Breast epithelium (tissue), 4 donors: ENCODE results near the gene P2RY14. TPM values are rescaled to one million over a fixed set of nuclear protein-coding genes. Genes with fewer than 3 reads are reported as not detected.
A peak's percentile ranks its signal among the peaks of the same experiment; 100 is the strongest.

ENCODE experiments used
- DNase-seq, 2 donors: peaks; one replicate each; pipeline ENCODE4 v3.0.0-alpha.2; 2019; ENCODE audit warnings: low spot score in 2 of 2
- H3K27ac ChIP-seq, 2 donors: fragments of 200-600 bp; sonication (generic) in 1 of 2; one replicate each; pipeline ENCODE4 v1.5.1; 2016 to 2019; ENCODE audit warnings: mild to moderate bottlenecking in 1 of 2
- H3K27me3 ChIP-seq, 2 donors: fragments of 200-600 bp; sonication (generic) in 1 of 2; one replicate each; pipeline versions ENCODE4 v1.5.1 to v1.6.0; 2017 to 2019; ENCODE audit warnings: control low read depth in 1 of 2, mild to moderate bottlenecking in 1 of 2
- H3K36me3 ChIP-seq: fragments of 200-600 bp; one replicate; pipeline ENCODE4 v1.5.1; 2019
- H3K4me1 ChIP-seq, 2 donors: fragments of 200-600 bp; sonication (generic); one replicate each; pipeline ENCODE4 v1.5.1; 2016 to 2019; ENCODE audit warnings: control low read depth in 1 of 2
- H3K4me3 ChIP-seq, 3 donors: fragments of 200-600 bp; sonication (generic); 1 replicate in 2 of 3; 2 replicates in 1 of 3; pipeline ENCODE4 v1.5.1; 2016 to 2019; ENCODE audit warnings: mild to moderate bottlenecking in 3 of 3, moderate library complexity in 2 of 3
- H3K9me3 ChIP-seq, 2 donors: fragments of 200-600 bp; sonication (generic) in 1 of 2; one replicate each; pipeline ENCODE4 v1.5.1; 2016 to 2019; ENCODE audit warnings: control low read depth in 1 of 2
- CTCF ChIP-seq, 3 donors: fragments of 450-650 bp; IDR thresholded peaks; one replicate each; pipeline ENCODE4 v1.5.1; 2016 to 2017; ENCODE audit warnings: antibody characterized with exemption in 3 of 3, mild to moderate bottlenecking in 3 of 3, moderate library complexity in 3 of 3
- POLR2A ChIP-seq: fragments of 450-650 bp; IDR thresholded peaks from one replicate; pipeline ENCODE4 v1.6.1; 2016; ENCODE audit warnings: antibody characterized with exemption, mild to moderate bottlenecking, moderate library complexity
- POLR2AphosphoS5 ChIP-seq, 3 donors: sonication (generic); formaldehyde crosslinking; IDR thresholded peaks; one replicate each; pipeline ENCODE4 v1.6.1; 2017; ENCODE audit warnings: antibody characterized with exemption in 3 of 3
- intact Hi-C: fragments of 100-400 bp; cut with DNase I; formaldehyde crosslinking; loops from one replicate; pipeline ENCODE4 v1.15.1; 2023; ENCODE audit warnings: low total_unique reads
- total RNA-seq, 3 donors: library from RNA; depleted of rRNA; stranded (reverse); fragments of >200 nt; gene quantifications; one replicate each; pipeline ENCODE4 v1.1.0, GENCODE V29; 2016

P2RY14 gene
- total RNA-seq, 3 donors from 2014 or later: 1.9 to 8.5 (median 3.3) TPM

- Histone ChIP-seq H3K36me3 (no peaks in the 10 kb centered on the region), H3K9me3 (no peaks in the 10 kb centered on the region), H3K27ac (no peak overlapping the region), H3K27me3 (no peaks in the 10 kb centered on the region), H3K4me1 (peaks cover 0 to 8% of the 10 kb centered on the region in 2 donors), H3K4me3 (no peak overlapping the region)
- TF ChIP-seq POLR2AphosphoS5 (IDR thresholded peaks at IDR 0.05) (no peak), POLR2A (no peak), CTCF (IDR thresholded peaks at IDR 0.05) (no peak)
- intact Hi-C loops: no loop called here
- no peak for DNase-seq
Observed at GRCh38 chr3:151309566-151309965, 31.2 kb upstream of the P2RY14 start.

- DNase-seq: no peak
- Histone ChIP-seq H3K4me1 (peaks cover 0 to 8% of the 10 kb centered on the region in 2 donors), H3K4me3 (no peak overlapping the region), H3K27ac (no peak overlapping the region), H3K36me3 (no peaks in the 10 kb centered on the region), H3K9me3 (no peaks in the 10 kb centered on the region), H3K27me3 (no peaks in the 10 kb centered on the region)
- intact Hi-C loops: no loop called here
- TF ChIP-seq POLR2AphosphoS5 (IDR thresholded peaks at IDR 0.05) (no peak), CTCF (IDR thresholded peaks at IDR 0.05) (no peak), POLR2A (no peak)
Observed at GRCh38 chr3:151307583-151308488, 29.5 kb upstream of the P2RY14 start.

GRCh38 chr3:151307131-151307530 is 28.8 kb upstream of the P2RY14 start:
- no peak for DNase-seq
- H3K4me3 ChIP-seq: no peak overlapping the region
- H3K9me3 ChIP-seq: no peaks in the 10 kb centered on the region
- no peaks in the 10 kb centered on the region for H3K36me3 ChIP-seq
- intact Hi-C loops: no loop called here
- no peaks in the 10 kb centered on the region for H3K27me3 ChIP-seq
- peaks cover 0 to 8% of the 10 kb centered on the region in 2 donors for H3K4me1 ChIP-seq
- TF ChIP-seq POLR2AphosphoS5 (IDR thresholded peaks at IDR 0.05): no peak
- no peak for TF ChIP-seq CTCF (IDR thresholded peaks at IDR 0.05)
- TF ChIP-seq POLR2A: no peak
- H3K27ac ChIP-seq: peak overlapping the region in 1 of 2 donors; percentile 90

GRCh38 chr3:151306168-151306810 is 27.9 kb upstream of the P2RY14 start:
- no peak overlapping the region for H3K4me3 ChIP-seq
- no peaks in the 10 kb centered on the region for H3K36me3 ChIP-seq
- no peaks in the 10 kb centered on the region for H3K9me3 ChIP-seq
- no peaks in the 10 kb centered on the region for H3K27me3 ChIP-seq
- peaks cover 0 to 8% of the 10 kb centered on the region in 2 donors for H3K4me1 ChIP-seq
- no peak for DNase-seq
- TF ChIP-seq POLR2A (no peak), CTCF (IDR thresholded peaks at IDR 0.05) (no peak), POLR2AphosphoS5 (IDR thresholded peaks at IDR 0.05) (no peak)
- intact Hi-C loops: no loop called here
- H3K27ac ChIP-seq: peak overlapping the region; percentile 85 to 90

GRCh38 chr3:151305775-151306151 is 27.4 kb upstream of the P2RY14 start:
- H3K4me1 ChIP-seq: peaks cover 0 to 8% of the 10 kb centered on the region in 2 donors
- H3K36me3 ChIP-seq: no peaks in the 10 kb centered on the region
- DNase-seq: no peak
- peak overlapping the region; percentile 85 to 90 for H3K27ac ChIP-seq
- H3K4me3 ChIP-seq: peak overlapping the region in 1 of 3 donors; percentile 29
- intact Hi-C loops: no loop called here
- no peaks in the 10 kb centered on the region for H3K27me3 ChIP-seq
- H3K9me3 ChIP-seq: no peaks in the 10 kb centered on the region
- TF ChIP-seq CTCF (IDR thresholded peaks at IDR 0.05) (no peak), POLR2A (no peak), POLR2AphosphoS5 (IDR thresholded peaks at IDR 0.05) (no peak)
